HG03354 (cell line): Measurements from ENCODE around the gene DNAJC5G.
"Not testable (repeated sequence)": the region's sequence is repeated elsewhere in the genome, so short reads cannot be mapped to it uniquely, and the experiment has no call there.

Experiments
- ATAC-seq: cut with Tn5 transposase; IDR thresholded peaks from one replicate; pipeline ENCODE4 v1.9.1; 2021; ENCODE audit warnings: mild to moderate bottlenecking; ENCODE audit not compliant: unreplicated experiment, poor library complexity, severe bottlenecking

The DNAJC5G gene

GRCh38 chr2:27250652-27251379, 24.4 kb upstream of the DNAJC5G start:
- ATAC-seq = no peak

GRCh38 chr2:27251766-27252165, 23.5 kb upstream of the DNAJC5G start:
- ATAC-seq = no peak

- ATAC-seq = no peak
These were observed 20.0 kb upstream of the DNAJC5G start for GRCh38 chr2:27255187-27255586.

GRCh38 chr2:27255660-27256059, 19.6 kb upstream of the DNAJC5G start:
- no peak for ATAC-seq

GRCh38 chr2:27256855-27257454, 18.3 kb upstream of the DNAJC5G start:
- ATAC-seq = no peak

GRCh38 chr2:27258051-27258450, 17.2 kb upstream of the DNAJC5G start:
- ATAC-seq = no peak

- ATAC-seq = no peak
These were observed 13.8 kb upstream of the DNAJC5G start for GRCh38 chr2:27261241-27261925.

- no peak for ATAC-seq
These were observed 13.3 kb upstream of the DNAJC5G start for GRCh38 chr2:27261926-27262298.

GRCh38 chr2:27262379-27263286, 12.6 kb upstream of the DNAJC5G start, which contains the start of gene SLC30A3:
Gene SLC30A3 (minus strand): TSS chr2:27263047. CDS start chr2:27262906, 141 bp downstream.
- ATAC-seq = no peak

GRCh38 chr2:27263287-27264252, 11.7 kb upstream of the DNAJC5G start:
- no peak for ATAC-seq

- ATAC-seq = no peak
These were observed 10.9 kb upstream of the DNAJC5G start for GRCh38 chr2:27264253-27264752.

GRCh38 chr2:27264753-27265535, 10.3 kb upstream of the DNAJC5G start:
- no peak for ATAC-seq

GRCh38 chr2:27265536-27265870, 9.7 kb upstream of the DNAJC5G start:
- ATAC-seq = no peak

- ATAC-seq = not testable (repeated sequence)
These were observed 6.9 kb upstream of the DNAJC5G start for GRCh38 chr2:27268296-27268695.

- ATAC-seq = no peak
These were observed 5.1 kb upstream of the DNAJC5G start for GRCh38 chr2:27270131-27270530.

GRCh38 chr2:27270670-27271069, 4.6 kb upstream of the DNAJC5G start:
- no peak for ATAC-seq

- ATAC-seq = no peak
These were observed 3.4 kb upstream of the DNAJC5G start for GRCh38 chr2:27271631-27272340.
